Right lobe of liver (tissue), 6 donors: ENCODE data around the gene USP12. TPM values are rescaled to one million over a fixed set of nuclear protein-coding genes. Genes with fewer than 3 reads are reported as not detected.

Experiments
- ATAC-seq, 4 donors: fragments of 200-7000 bp; cut with Tn5 transposase; one replicate each; pipeline ENCODE4 v1.9.1; 2020; ENCODE audit warnings: mild to moderate bottlenecking in 4 of 4, moderate library complexity in 4 of 4
- DNase-seq, 3 donors: peaks; one replicate each; pipeline ENCODE4 v3.0.0-alpha.2; 2020
- H3K27ac ChIP-seq, 3 donors: fragments of 200-600 bp; one replicate each; pipeline ENCODE4 v1.8.0; 2022
- H3K27me3 ChIP-seq, 2 donors: fragments of 200-600 bp; one replicate each; pipeline ENCODE4 v1.8.0; 2022
- H3K36me3 ChIP-seq, 4 donors: fragments of 200-600 bp; sonication (generic) in 1 of 4; one replicate each; pipeline versions ENCODE4 v1.5.1 to v1.8.0; 2017 to 2022; ENCODE audit warnings: control low read depth in 1 of 4
- H3K4me1 ChIP-seq, 4 donors: fragments of 200-600 bp; sonication (generic) in 1 of 4; one replicate each; pipeline versions ENCODE4 v1.5.1 to v1.8.0; 2017 to 2022; ENCODE audit warnings: control low read depth in 1 of 4
- H3K4me3 ChIP-seq, 3 donors: fragments of 200-600 bp; one replicate each; pipeline ENCODE4 v1.8.0; 2022
- H3K9me3 ChIP-seq, 4 donors: fragments of 200-600 bp; sonication (generic) in 1 of 4; one replicate each; pipeline versions ENCODE4 v1.5.1 to v1.8.0; 2017 to 2022; ENCODE audit warnings: control low read depth in 1 of 4
- POLR2A ChIP-seq: fragments of 450-650 bp; IDR thresholded peaks from one replicate; pipeline ENCODE4 v1.6.1; 2017; ENCODE audit warnings: antibody characterized with exemption, mild to moderate bottlenecking
- WGBS: methylation state at CpG from one replicate; pipeline ENCODE4 v1.1.6; 2018; ENCODE audit warnings: low coverage, low lambda C conversion rate; ENCODE audit not compliant: insufficient coverage; ENCODE audit errors: missing lambda C conversion rate; 5-methylcytosine and 5-hydroxymethylcytosine counted together
- intact Hi-C, 2 donors: fragments of 100-400 bp; cut with DNase I; formaldehyde crosslinking; loops; one replicate each; pipeline versions ENCODE4 v1.11.2 to v1.14.1; 2022
- total RNA-seq, 6 experiments: library from RNA; depleted of rRNA in 2 of 6; stranded (reverse); fragments of >200 nt in 2 of 6; fragmentation: NEBNext Ultra II Directional in 3 of 6; extraction: Animal tissue kit (Norgen Biotek cat#: 25700) in 3 of 6; gene quantifications; one replicate each; pipeline versions ENCODE4 v1.1.0 to v1.2.4, GENCODE V29; 2016 to 2023
- TF ChIP-seq, protein P1 (sequence below), 4 donors: fragments of 200-600 bp in 3 of 4; fragments of 450-650 bp in 1 of 4; IDR thresholded peaks; one replicate each; pipeline versions ENCODE4 v1.5.1 to v1.8.0; 2016 to 2022; ENCODE audit warnings: antibody characterized with exemption in 4 of 4, mild to moderate bottlenecking in 2 of 4
- donor health status: DM: no; HTN: yes; CAD: no.
- donor health status: DM: no; HTN: no; CAD: no.
- donor health status: DM: no; HTN: no; CAD: no.
- donor health status: DM: no; HTN: yes; CAD: no.
- donor health status: DM: no; HTN: yes; CAD: no.

The USP12 gene
- total RNA-seq, 6 experiments from 2014 or later: 11.5 to 25.4 (median 14.6) TPM

DNA sequence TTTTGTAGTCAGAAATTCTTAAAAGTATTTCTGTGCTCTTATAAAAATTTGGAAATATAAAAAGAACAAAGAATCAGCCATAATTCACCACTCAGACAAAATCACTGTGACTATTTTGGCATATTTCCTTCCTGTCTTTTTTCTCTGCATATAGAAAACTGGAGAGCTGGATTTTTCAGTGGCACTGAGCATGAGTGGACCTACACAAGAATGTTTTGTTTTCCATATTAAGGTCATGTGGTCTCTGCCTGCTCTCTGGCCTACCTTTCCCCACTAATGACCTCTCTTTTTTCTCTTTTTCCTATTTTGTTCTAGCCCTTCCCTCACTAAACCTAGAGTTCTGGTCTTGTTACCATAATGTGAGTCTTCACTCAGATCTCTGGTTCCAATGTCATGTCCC, 17.6 kb upstream of the USP12 start:
- intact Hi-C loops: loop anchor here in 1 of 2 donors (10.0 kb wide), 1 partner anchor 204 kb away; no protein-coding TSS in a partner anchor
- no peaks in the 10 kb centered on the region for H3K27me3 ChIP-seq
- no peak for TF ChIP-seq POLR2A
- H3K9me3 ChIP-seq: no peaks in the 10 kb centered on the region
- H3K27ac ChIP-seq: no peak overlapping the region
- peak in 2 of 4 donors; percentile 18 to 27 for ATAC-seq
- no peak for DNase-seq
- H3K4me1 ChIP-seq: peaks cover 0 to 15% (median 7%) of the 10 kb centered on the region in 4 donors
- H3K4me3 ChIP-seq: no peak overlapping the region
- H3K36me3 ChIP-seq: no peaks in the 10 kb centered on the region

DNA sequence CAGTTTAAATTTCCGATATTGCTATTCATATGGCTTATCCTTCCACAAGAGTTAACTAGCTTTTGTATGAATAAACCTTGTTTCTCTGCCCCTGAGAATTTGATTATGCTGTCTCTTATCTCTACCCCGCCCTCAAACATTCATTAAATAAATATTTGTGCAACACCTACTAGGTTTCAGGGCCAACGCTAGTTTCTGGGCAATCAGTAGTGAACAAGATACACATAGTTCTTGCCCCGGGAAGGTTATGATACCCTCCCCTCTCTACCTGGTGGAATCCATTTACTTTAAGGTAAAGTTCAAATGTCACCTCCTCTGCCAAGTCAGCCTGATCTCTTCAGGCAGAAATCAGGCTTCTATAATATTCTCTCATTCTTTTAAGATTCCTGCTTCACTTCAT, 16.6 kb upstream of the USP12 start:
- peak overlapping the region in 1 of 3 donors; percentile 20 for H3K4me3 ChIP-seq
- ATAC-seq (peak; percentile 65 to 84 (median 68)), DNase-seq (peak in 1 of 3 donors; percentile 57)
- peak overlapping the region in 1 of 3 donors; percentile 61 for H3K27ac ChIP-seq
- H3K36me3 ChIP-seq: no peaks in the 10 kb centered on the region
- H3K27me3 ChIP-seq: no peaks in the 10 kb centered on the region
- WGBS: 23% methylated on average over 4 of the region's 4 CpGs
- H3K9me3 ChIP-seq: no peaks in the 10 kb centered on the region
- TF ChIP-seq POLR2A: no peak
- TF ChIP-seq, protein P1, sequence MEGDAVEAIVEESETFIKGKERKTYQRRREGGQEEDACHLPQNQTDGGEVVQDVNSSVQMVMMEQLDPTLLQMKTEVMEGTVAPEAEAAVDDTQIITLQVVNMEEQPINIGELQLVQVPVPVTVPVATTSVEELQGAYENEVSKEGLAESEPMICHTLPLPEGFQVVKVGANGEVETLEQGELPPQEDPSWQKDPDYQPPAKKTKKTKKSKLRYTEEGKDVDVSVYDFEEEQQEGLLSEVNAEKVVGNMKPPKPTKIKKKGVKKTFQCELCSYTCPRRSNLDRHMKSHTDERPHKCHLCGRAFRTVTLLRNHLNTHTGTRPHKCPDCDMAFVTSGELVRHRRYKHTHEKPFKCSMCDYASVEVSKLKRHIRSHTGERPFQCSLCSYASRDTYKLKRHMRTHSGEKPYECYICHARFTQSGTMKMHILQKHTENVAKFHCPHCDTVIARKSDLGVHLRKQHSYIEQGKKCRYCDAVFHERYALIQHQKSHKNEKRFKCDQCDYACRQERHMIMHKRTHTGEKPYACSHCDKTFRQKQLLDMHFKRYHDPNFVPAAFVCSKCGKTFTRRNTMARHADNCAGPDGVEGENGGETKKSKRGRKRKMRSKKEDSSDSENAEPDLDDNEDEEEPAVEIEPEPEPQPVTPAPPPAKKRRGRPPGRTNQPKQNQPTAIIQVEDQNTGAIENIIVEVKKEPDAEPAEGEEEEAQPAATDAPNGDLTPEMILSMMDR (IDR thresholded peaks at IDR 0.05): no peak
- intact Hi-C loops: loop anchor here in 1 of 2 donors (10.0 kb wide), 1 partner anchor 203 kb away; no protein-coding TSS in a partner anchor
- H3K4me1 ChIP-seq: peaks cover 0 to 23% (median 10%) of the 10 kb centered on the region in 4 donors

DNA sequence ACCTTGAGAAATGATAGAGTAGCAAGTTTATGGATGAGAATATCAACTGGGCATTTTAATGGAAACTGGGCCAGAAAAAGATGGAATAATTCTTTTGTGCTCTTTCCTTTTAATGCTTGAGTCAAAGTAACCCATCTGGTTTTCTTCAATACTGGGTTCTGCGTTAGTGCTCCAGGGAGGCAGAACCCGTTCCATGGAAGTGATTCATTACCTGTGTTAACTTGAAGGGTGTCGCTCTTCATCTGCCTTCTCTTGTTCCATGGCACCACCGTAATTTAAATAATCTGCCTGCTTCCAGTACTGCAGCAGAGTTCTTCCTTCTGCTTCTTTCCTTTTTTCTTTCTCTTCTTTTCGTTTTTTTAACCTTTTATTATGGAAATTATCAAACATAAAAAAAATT, 14.7 kb upstream of the USP12 start:
- WGBS: 84% methylated on average over 5 of the region's 5 CpGs
- intact Hi-C loops: loop anchor here in 1 of 2 donors (10.0 kb wide), 1 partner anchor 201 kb away; no protein-coding TSS in a partner anchor
- H3K4me1 ChIP-seq: peaks cover 0 to 28% (median 13%) of the 10 kb centered on the region in 4 donors
- DNase-seq (no peak), ATAC-seq (no peak)
- H3K27ac ChIP-seq: no peak overlapping the region
- no peaks in the 10 kb centered on the region for H3K36me3 ChIP-seq
- H3K9me3 ChIP-seq: no peaks in the 10 kb centered on the region
- H3K4me3 ChIP-seq: no peak overlapping the region
- TF ChIP-seq, protein P1 (IDR thresholded peaks at IDR 0.05): no peak
- TF ChIP-seq POLR2A: no peak
- H3K27me3 ChIP-seq: no peaks in the 10 kb centered on the region

DNA sequence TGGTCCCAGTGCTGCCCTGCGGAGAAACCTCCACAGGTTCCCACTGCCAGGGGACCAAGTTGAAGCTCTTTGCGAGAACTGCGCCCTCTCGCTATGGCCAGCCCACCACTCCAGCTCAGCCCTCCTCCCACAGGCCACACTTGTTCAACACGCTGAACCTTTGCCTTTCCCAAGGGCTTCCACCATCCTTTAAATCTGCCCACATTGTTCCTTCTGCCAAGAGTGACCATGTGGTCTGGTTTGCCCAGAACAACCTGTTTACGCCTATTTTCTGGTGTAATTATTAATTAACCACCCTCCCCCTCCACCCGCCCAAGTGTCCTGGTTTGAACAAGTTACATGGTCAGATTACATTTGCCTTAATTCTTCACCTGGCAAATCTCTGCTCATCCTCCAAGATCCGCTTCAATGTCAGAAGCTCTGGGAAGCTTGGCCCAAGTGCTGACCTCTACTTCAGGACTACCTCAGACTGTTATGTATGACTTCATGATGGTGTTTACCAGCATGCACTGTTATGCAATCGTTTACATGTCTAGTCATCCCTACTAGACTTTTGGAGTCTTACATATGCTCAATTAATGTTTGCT, 12.0 kb upstream of the USP12 start:
- peak; percentile 70 to 88 (median 81) for ATAC-seq

More for the DNA sequence above, 12.0 kb upstream of the USP12 start:
- Histone ChIP-seq H3K27me3 (no peaks in the 10 kb centered on the region), H3K4me1 (peaks cover 0 to 25% (median 12%) of the 10 kb centered on the region in 4 donors), H3K36me3 (no peaks in the 10 kb centered on the region), H3K4me3 (peak overlapping the region in 1 of 3 donors; percentile 6), H3K9me3 (no peaks in the 10 kb centered on the region), H3K27ac (peak overlapping the region; percentile 77 to 93 (median 79))
- intact Hi-C loops: loop anchor here in 1 of 2 donors (10.0 kb wide), 1 partner anchor 199 kb away; no protein-coding TSS in a partner anchor
- WGBS: 31% methylated on average over 9 of the region's 9 CpGs
- TF ChIP-seq, protein P1 (IDR thresholded peaks at IDR 0.05): no peak
- TF ChIP-seq POLR2A: no peak
- peak; percentile 45 to 87 (median 61) for DNase-seq
